SK-N-SH treated with all-trans-retinoic acid at 6 μM for 48 hours (cell line): ENCODE results near the gene TAF10.

Experiments
- ATAC-seq: fragments of 200-7000 bp; cut with Tn5 transposase; 3 replicates; pipeline ENCODE4 v1.9.1; 2020; ENCODE audit warnings: mild to moderate bottlenecking, moderate library complexity
- ARNTL ChIP-seq: fragments of 450-650 bp; formaldehyde crosslinking; IDR thresholded peaks from 2 replicates; pipeline ENCODE4 v1.5.0; 2020; ENCODE audit warnings: low read depth, mild to moderate bottlenecking, moderate library complexity, borderline replicate concordance
- CSDC2 ChIP-seq: fragments of 250-450 bp; sonication (Bioruptor Pico); IDR thresholded peaks from 2 replicates; pipeline ENCODE4 v1.5.0; 2020; ENCODE audit warnings: mild to moderate bottlenecking, moderate library complexity
- ESRRG ChIP-seq: fragments of 250-450 bp; sonication (Bioruptor Pico); IDR thresholded peaks from 2 replicates; pipeline ENCODE4 v1.6.1; 2021; ENCODE audit warnings: mild to moderate bottlenecking
- GLIS3 ChIP-seq: fragments of 250-450 bp; sonication (Bioruptor Pico); IDR thresholded peaks from 2 replicates; pipeline ENCODE4 v1.5.0; 2020; ENCODE audit warnings: mild to moderate bottlenecking, moderate library complexity
- ISL1 ChIP-seq: fragments of 250-450 bp; sonication (Bioruptor Pico); IDR thresholded peaks from 2 replicates; pipeline ENCODE4 v2.1.2; 2022; ENCODE audit warnings: mild to moderate bottlenecking, moderate library complexity
- OSR1 ChIP-seq: fragments of 250-450 bp; sonication (Bioruptor Pico); IDR thresholded peaks from 2 replicates; pipeline ENCODE4 v1.8.0; 2022; ENCODE audit warnings: moderate library complexity, mild to moderate bottlenecking, inconsistent platforms
- PPARA ChIP-seq: fragments of 250-450 bp; sonication (Bioruptor Pico); IDR thresholded peaks from 2 replicates; pipeline ENCODE4 v1.5.0; 2020; ENCODE audit warnings: mild to moderate bottlenecking, borderline replicate concordance
- RARB ChIP-seq: fragments of 250-450 bp; sonication (Bioruptor Pico); IDR thresholded peaks from 2 replicates; pipeline ENCODE4 v1.8.0; 2021; ENCODE audit warnings: mild to moderate bottlenecking, moderate library complexity
- SNAI2 ChIP-seq: fragments of 250-450 bp; sonication (Bioruptor Pico); IDR thresholded peaks from 2 replicates; pipeline ENCODE4 v1.5.0; 2020; ENCODE audit warnings: mild to moderate bottlenecking, moderate library complexity
- TCF4 ChIP-seq: fragments of 250-450 bp; sonication (Bioruptor Pico); IDR thresholded peaks from 2 replicates; pipeline ENCODE4 v1.8.0; 2021; ENCODE audit warnings: mild to moderate bottlenecking, moderate library complexity, borderline replicate concordance
- ZFP3 ChIP-seq: fragments of 250-450 bp; sonication (Bioruptor Pico); IDR thresholded peaks from 2 replicates; pipeline ENCODE4 v1.5.0; 2020; ENCODE audit warnings: mild to moderate bottlenecking, moderate library complexity
- ZFP30 ChIP-seq: fragments of 450-650 bp; formaldehyde crosslinking; IDR thresholded peaks from 2 replicates; pipeline ENCODE4 v1.5.0; 2022; ENCODE audit warnings: mild to moderate bottlenecking, moderate library complexity
- ZNF565 ChIP-seq: fragments of 450-650 bp; formaldehyde crosslinking; conservative IDR thresholded peaks from 2 replicates; pipeline ENCODE4 v1.5.0; 2020; ENCODE audit warnings: low read depth, mild to moderate bottlenecking, moderate library complexity
- ZNF8 ChIP-seq: fragments of 450-650 bp; formaldehyde crosslinking; IDR thresholded peaks from 2 replicates; pipeline ENCODE4 v1.5.0; 2020; ENCODE audit warnings: mild to moderate bottlenecking, moderate library complexity
- TF ChIP-seq, protein P1 (sequence below): fragments of 250-450 bp; sonication (Bioruptor Pico); IDR thresholded peaks from 2 replicates; pipeline ENCODE4 v1.5.1; 2021; ENCODE audit warnings: mild to moderate bottlenecking, moderate library complexity
- TF ChIP-seq, protein P2 (sequence below): fragments of 250-450 bp; sonication (Bioruptor Pico); IDR thresholded peaks from 2 replicates; pipeline ENCODE4 v1.5.0; 2020; ENCODE audit warnings: mild to moderate bottlenecking, moderate library complexity
- TF ChIP-seq, protein P3 (sequence below): fragments of 250-450 bp; sonication (Bioruptor Pico); IDR thresholded peaks from 2 replicates; pipeline ENCODE4 v1.8.0; 2020; ENCODE audit warnings: mild to moderate bottlenecking, moderate library complexity, borderline replicate concordance
- TF ChIP-seq, protein P4 (sequence below): fragments of 250-450 bp; sonication (Bioruptor Pico); IDR thresholded peaks from 2 replicates; pipeline ENCODE4 v1.8.0; 2021; ENCODE audit warnings: low read depth, mild to moderate bottlenecking, moderate library complexity, borderline replicate concordance
- TF ChIP-seq, protein P5 (sequence below): fragments of 250-450 bp; sonication (Bioruptor Pico); IDR thresholded peaks from 2 replicates; pipeline ENCODE4 v1.5.1; 2020; ENCODE audit warnings: low read depth, mild to moderate bottlenecking, moderate library complexity

TAF10 gene

DNA sequence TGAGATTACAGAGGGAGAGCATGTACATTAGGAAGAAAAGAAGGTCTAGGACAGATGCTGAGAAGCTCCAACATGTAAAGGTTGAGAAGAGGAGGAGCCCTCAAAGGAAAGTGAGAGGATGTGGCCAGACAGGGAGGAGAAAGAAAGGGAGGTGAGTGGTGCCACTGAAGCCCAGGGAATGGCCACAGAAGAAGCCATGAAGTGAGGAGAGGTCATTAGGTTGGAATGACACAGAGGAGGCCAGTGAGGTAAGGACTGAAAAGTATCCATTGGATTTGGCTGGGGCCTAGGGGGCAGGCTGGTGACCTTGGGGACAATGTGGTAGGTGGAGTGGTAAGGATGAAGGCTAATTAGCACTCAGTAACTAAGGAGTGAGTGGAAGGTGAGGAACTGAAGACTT is 46.6 kb upstream of the TAF10 start:
- ATAC-seq: no peak

DNA sequence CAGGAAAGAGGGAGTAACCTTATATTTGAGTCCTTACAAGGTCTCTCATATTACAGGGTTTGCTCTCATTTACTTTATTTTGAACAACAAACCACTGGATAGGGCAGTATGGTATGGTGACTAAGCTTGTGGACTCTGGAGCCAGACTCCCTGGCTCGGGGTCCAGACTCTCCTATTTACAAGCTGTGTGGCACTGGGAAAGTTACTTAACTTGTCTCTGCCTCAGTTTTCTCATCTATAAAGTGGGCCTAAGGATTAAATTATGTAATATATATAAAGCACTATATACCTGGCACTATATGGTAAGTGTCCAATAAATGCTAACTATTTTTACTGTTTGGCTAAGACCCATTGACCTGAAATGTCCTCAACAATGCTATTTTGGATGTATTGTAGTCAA is 45.3 kb upstream of the TAF10 start:
- no peak for ATAC-seq
- TF ChIP-seq TCF4 (CRISPR knock-in tag): no peak
- no peak for TF ChIP-seq SNAI2 (CRISPR knock-in tag)
- no peak for TF ChIP-seq GLIS3 (CRISPR knock-in tag)
- no peak for TF ChIP-seq ZFP3 (CRISPR knock-in tag)
- no peak for TF ChIP-seq ARNTL
- TF ChIP-seq, protein P1, sequence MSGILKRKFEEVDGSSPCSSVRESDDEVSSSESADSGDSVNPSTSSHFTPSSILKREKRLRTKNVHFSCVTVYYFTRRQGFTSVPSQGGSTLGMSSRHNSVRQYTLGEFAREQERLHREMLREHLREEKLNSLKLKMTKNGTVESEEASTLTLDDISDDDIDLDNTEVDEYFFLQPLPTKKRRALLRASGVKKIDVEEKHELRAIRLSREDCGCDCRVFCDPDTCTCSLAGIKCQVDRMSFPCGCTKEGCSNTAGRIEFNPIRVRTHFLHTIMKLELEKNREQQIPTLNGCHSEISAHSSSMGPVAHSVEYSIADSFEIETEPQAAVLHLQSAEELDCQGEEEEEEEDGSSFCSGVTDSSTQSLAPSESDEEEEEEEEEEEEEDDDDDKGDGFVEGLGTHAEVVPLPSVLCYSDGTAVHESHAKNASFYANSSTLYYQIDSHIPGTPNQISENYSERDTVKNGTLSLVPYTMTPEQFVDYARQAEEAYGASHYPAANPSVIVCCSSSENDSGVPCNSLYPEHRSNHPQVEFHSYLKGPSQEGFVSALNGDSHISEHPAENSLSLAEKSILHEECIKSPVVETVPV (CRISPR knock-in tag): no peak
- TF ChIP-seq ZNF8 (CRISPR knock-in tag): no peak
- TF ChIP-seq, protein P2, sequence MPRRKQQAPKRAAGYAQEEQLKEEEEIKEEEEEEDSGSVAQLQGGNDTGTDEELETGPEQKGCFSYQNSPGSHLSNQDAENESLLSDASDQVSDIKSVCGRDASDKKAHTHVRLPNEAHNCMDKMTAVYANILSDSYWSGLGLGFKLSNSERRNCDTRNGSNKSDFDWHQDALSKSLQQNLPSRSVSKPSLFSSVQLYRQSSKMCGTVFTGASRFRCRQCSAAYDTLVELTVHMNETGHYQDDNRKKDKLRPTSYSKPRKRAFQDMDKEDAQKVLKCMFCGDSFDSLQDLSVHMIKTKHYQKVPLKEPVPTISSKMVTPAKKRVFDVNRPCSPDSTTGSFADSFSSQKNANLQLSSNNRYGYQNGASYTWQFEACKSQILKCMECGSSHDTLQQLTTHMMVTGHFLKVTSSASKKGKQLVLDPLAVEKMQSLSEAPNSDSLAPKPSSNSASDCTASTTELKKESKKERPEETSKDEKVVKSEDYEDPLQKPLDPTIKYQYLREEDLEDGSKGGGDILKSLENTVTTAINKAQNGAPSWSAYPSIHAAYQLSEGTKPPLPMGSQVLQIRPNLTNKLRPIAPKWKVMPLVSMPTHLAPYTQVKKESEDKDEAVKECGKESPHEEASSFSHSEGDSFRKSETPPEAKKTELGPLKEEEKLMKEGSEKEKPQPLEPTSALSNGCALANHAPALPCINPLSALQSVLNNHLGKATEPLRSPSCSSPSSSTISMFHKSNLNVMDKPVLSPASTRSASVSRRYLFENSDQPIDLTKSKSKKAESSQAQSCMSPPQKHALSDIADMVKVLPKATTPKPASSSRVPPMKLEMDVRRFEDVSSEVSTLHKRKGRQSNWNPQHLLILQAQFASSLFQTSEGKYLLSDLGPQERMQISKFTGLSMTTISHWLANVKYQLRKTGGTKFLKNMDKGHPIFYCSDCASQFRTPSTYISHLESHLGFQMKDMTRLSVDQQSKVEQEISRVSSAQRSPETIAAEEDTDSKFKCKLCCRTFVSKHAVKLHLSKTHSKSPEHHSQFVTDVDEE: no peak

More for the DNA sequence above, 46.6 kb upstream of the TAF10 start:
- no peak for TF ChIP-seq ISL1 (CRISPR knock-in tag)
- TF ChIP-seq, protein P1 (CRISPR knock-in tag): no peak
- TF ChIP-seq ZFP30 (CRISPR knock-in tag): no peak
- TF ChIP-seq CSDC2: no peak
- no peak for TF ChIP-seq ZFP3 (CRISPR knock-in tag)
- TF ChIP-seq ESRRG (CRISPR knock-in tag): no peak
- TF ChIP-seq, protein P3, sequence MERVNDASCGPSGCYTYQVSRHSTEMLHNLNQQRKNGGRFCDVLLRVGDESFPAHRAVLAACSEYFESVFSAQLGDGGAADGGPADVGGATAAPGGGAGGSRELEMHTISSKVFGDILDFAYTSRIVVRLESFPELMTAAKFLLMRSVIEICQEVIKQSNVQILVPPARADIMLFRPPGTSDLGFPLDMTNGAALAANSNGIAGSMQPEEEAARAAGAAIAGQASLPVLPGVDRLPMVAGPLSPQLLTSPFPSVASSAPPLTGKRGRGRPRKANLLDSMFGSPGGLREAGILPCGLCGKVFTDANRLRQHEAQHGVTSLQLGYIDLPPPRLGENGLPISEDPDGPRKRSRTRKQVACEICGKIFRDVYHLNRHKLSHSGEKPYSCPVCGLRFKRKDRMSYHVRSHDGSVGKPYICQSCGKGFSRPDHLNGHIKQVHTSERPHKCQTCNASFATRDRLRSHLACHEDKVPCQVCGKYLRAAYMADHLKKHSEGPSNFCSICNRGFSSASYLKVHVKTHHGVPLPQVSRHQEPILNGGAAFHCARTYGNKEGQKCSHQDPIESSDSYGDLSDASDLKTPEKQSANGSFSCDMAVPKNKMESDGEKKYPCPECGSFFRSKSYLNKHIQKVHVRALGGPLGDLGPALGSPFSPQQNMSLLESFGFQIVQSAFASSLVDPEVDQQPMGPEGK (CRISPR knock-in tag): no peak
- no peak for TF ChIP-seq ZNF565 (CRISPR knock-in tag)
- no peak for TF ChIP-seq ARNTL
- TF ChIP-seq PPARA (CRISPR knock-in tag): no peak
- TF ChIP-seq, protein P4, sequence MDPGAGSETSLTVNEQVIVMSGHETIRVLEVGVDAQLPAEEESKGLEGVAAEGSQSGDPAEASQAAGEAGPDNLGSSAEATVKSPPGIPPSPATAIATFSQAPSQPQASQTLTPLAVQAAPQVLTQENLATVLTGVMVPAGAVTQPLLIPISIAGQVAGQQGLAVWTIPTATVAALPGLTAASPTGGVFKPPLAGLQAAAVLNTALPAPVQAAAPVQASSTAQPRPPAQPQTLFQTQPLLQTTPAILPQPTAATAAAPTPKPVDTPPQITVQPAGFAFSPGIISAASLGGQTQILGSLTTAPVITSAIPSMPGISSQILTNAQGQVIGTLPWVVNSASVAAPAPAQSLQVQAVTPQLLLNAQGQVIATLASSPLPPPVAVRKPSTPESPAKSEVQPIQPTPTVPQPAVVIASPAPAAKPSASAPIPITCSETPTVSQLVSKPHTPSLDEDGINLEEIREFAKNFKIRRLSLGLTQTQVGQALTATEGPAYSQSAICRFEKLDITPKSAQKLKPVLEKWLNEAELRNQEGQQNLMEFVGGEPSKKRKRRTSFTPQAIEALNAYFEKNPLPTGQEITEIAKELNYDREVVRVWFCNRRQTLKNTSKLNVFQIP (CRISPR knock-in tag): no peak
- TF ChIP-seq RARB: no peak
- no peak for TF ChIP-seq OSR1 (CRISPR knock-in tag)
- TF ChIP-seq, protein P5, sequence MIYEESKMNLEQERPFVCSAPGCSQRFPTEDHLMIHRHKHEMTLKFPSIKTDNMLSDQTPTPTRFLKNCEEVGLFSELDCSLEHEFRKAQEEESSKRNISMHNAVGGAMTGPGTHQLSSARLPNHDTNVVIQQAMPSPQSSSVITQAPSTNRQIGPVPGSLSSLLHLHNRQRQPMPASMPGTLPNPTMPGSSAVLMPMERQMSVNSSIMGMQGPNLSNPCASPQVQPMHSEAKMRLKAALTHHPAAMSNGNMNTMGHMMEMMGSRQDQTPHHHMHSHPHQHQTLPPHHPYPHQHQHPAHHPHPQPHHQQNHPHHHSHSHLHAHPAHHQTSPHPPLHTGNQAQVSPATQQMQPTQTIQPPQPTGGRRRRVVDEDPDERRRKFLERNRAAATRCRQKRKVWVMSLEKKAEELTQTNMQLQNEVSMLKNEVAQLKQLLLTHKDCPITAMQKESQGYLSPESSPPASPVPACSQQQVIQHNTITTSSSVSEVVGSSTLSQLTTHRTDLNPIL: no peak
- TF ChIP-seq, protein P2: no peak
